Measurements from ENCODE around the gene RPAP2.

Gene RPAP2

GRCh38 chr1:92306020-92306419, 7.2 kb downstream of the RPAP2 start:
- no peak overlapping the region for H3K4me3 ChIP-seq (ENCODE audit: low read length)
- no peak for TF ChIP-seq ZNF274 (IDR thresholded peaks at IDR 0.05; ENCODE audit: low read depth, low read length)

- H3K4me3 ChIP-seq (ENCODE audit: low read length): no peak overlapping the region
- TF ChIP-seq ZNF274 (IDR thresholded peaks at IDR 0.05; ENCODE audit: low read depth, low read length): no peak
Measured at GRCh38 chr1:92307980-92308379, 9.1 kb downstream of the RPAP2 start.

GRCh38 chr1:92310185-92310597, 11.3 kb downstream of the RPAP2 start:
- no peak for TF ChIP-seq ZNF274 (IDR thresholded peaks at IDR 0.05; ENCODE audit: low read depth, low read length)
- no peak overlapping the region for H3K4me3 ChIP-seq (ENCODE audit: low read length)

- H3K4me3 ChIP-seq (ENCODE audit: low read length): no peak overlapping the region
- TF ChIP-seq ZNF274 (IDR thresholded peaks at IDR 0.05; ENCODE audit: low read depth, low read length): no peak
Measured at GRCh38 chr1:92314024-92314423, 15.2 kb downstream of the RPAP2 start.

- TF ChIP-seq ZNF274 (IDR thresholded peaks at IDR 0.05; ENCODE audit: low read depth, low read length): no peak
- H3K4me3 ChIP-seq (ENCODE audit: low read length): no peak overlapping the region
Measured at GRCh38 chr1:92315766-92316599, 17.1 kb downstream of the RPAP2 start.

- no peak overlapping the region for H3K4me3 ChIP-seq (ENCODE audit: low read length)
- TF ChIP-seq ZNF274 (IDR thresholded peaks at IDR 0.05; ENCODE audit: low read depth, low read length): no peak
Measured at GRCh38 chr1:92317836-92318493, 19.1 kb downstream of the RPAP2 start.

GRCh38 chr1:92323473-92324453, 24.9 kb downstream of the RPAP2 start:
- no peak for TF ChIP-seq ZNF274 (IDR thresholded peaks at IDR 0.05; ENCODE audit: low read depth, low read length)

GRCh38 chr1:92324784-92325183, 25.9 kb downstream of the RPAP2 start:
- TF ChIP-seq ZNF274 (IDR thresholded peaks at IDR 0.05; ENCODE audit: low read depth, low read length): no peak

More at GRCh38 chr1:92323473-92324453, 24.9 kb downstream of the RPAP2 start:
- no peak overlapping the region for H3K4me3 ChIP-seq (ENCODE audit: low read length)

GRCh38 chr1:92326681-92327080, 27.8 kb downstream of the RPAP2 start:
- no peak overlapping the region for H3K4me3 ChIP-seq (ENCODE audit: low read length)
- TF ChIP-seq ZNF274 (IDR thresholded peaks at IDR 0.05; ENCODE audit: low read depth, low read length): no peak

More at GRCh38 chr1:92324784-92325183, 25.9 kb downstream of the RPAP2 start:
- H3K4me3 ChIP-seq (ENCODE audit: low read length): no peak overlapping the region

- TF ChIP-seq ZNF274 (IDR thresholded peaks at IDR 0.05; ENCODE audit: low read depth, low read length): no peak
- H3K4me3 ChIP-seq (ENCODE audit: low read length): no peak overlapping the region
Measured at GRCh38 chr1:92327794-92328193, 28.9 kb downstream of the RPAP2 start.

- TF ChIP-seq ZNF274 (IDR thresholded peaks at IDR 0.05; ENCODE audit: low read depth, low read length): no peak
- no peak overlapping the region for H3K4me3 ChIP-seq (ENCODE audit: low read length)
Measured at GRCh38 chr1:92329347-92330129, 30.7 kb downstream of the RPAP2 start.

- no peak for TF ChIP-seq ZNF274 (IDR thresholded peaks at IDR 0.05; ENCODE audit: low read depth, low read length)
- no peak overlapping the region for H3K4me3 ChIP-seq (ENCODE audit: low read length)
Measured at GRCh38 chr1:92333668-92334067, 34.8 kb downstream of the RPAP2 start.

- no peak overlapping the region for H3K4me3 ChIP-seq (ENCODE audit: low read length)
- no peak for TF ChIP-seq ZNF274 (IDR thresholded peaks at IDR 0.05; ENCODE audit: low read depth, low read length)
Measured at GRCh38 chr1:92340154-92340553, 41.3 kb downstream of the RPAP2 start.
